Measurements from ENCODE around the gene RTP2.

DNA sequence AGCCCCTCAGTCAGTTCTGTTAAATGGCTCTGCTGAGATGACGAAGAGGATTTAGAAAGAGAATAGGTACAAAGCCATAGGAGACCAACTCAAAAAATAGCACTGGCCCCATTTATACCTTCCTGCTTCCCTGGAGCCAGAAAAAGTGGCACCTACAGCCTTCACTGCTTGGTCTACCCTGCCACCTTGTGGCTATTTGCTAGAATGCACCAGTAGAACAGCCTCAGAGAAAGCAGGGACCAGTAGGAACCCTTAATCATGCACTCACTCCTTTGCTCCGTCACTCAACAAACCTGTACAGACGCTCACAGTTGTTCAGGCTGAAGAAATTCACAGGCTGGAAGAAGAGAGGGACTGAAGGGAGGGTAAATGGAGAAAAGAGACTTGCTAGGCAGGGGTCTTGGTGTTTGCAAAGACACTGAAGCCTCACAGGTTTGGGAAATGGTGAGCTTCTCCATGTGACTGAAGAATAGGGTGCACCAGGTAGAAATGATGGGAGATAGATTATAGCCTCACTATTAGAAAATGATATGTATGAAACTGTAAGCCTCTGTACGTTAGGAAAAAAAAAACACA lies 12.1 kb upstream of the RTP2 start:
- TF ChIP-seq, protein P1, sequence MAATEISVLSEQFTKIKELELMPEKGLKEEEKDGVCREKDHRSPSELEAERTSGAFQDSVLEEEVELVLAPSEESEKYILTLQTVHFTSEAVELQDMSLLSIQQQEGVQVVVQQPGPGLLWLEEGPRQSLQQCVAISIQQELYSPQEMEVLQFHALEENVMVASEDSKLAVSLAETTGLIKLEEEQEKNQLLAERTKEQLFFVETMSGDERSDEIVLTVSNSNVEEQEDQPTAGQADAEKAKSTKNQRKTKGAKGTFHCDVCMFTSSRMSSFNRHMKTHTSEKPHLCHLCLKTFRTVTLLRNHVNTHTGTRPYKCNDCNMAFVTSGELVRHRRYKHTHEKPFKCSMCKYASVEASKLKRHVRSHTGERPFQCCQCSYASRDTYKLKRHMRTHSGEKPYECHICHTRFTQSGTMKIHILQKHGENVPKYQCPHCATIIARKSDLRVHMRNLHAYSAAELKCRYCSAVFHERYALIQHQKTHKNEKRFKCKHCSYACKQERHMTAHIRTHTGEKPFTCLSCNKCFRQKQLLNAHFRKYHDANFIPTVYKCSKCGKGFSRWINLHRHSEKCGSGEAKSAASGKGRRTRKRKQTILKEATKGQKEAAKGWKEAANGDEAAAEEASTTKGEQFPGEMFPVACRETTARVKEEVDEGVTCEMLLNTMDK (IDR thresholded peaks at IDR 0.05; ENCODE audit: borderline replicate concordance, insufficient read depth, low read depth, low read length, poor library complexity, severe bottlenecking), result no peak
- TF ChIP-seq RFX5 (IDR thresholded peaks at IDR 0.05; ENCODE audit: low read depth, low read length), result no peak
- no peak for TF ChIP-seq ETV6 (IDR thresholded peaks at IDR 0.05; ENCODE audit: borderline replicate concordance in 1 of 2, low read depth in 2 of 2, low read length in 1 of 2)
- no peak for TF ChIP-seq ETV6 (CRISPR knock-in tag; IDR thresholded peaks at IDR 0.05; ENCODE audit: borderline replicate concordance)
- TF ChIP-seq TEAD4 (IDR thresholded peaks at IDR 0.05; ENCODE audit: low read length), result no peak
- no peak for TF ChIP-seq TEAD4 (CRISPR knock-in tag; IDR thresholded peaks at IDR 0.05; ENCODE audit: borderline replicate concordance)

Measured in K562 (cell line).